EH (cell line): ENCODE measurements around the gene DUSP5.
"Not testable (repeated sequence)": the region's sequence is repeated elsewhere in the genome, so short reads cannot be mapped to it uniquely, and the experiment has no call there.

Experiments
- DNase-seq: peaks from one replicate; pipeline ENCODE4 v3.0.0-alpha.2; 2015; ENCODE audit warnings: low read depth

The DUSP5 gene, protein sequence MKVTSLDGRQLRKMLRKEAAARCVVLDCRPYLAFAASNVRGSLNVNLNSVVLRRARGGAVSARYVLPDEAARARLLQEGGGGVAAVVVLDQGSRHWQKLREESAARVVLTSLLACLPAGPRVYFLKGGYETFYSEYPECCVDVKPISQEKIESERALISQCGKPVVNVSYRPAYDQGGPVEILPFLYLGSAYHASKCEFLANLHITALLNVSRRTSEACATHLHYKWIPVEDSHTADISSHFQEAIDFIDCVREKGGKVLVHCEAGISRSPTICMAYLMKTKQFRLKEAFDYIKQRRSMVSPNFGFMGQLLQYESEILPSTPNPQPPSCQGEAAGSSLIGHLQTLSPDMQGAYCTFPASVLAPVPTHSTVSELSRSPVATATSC

DNA sequence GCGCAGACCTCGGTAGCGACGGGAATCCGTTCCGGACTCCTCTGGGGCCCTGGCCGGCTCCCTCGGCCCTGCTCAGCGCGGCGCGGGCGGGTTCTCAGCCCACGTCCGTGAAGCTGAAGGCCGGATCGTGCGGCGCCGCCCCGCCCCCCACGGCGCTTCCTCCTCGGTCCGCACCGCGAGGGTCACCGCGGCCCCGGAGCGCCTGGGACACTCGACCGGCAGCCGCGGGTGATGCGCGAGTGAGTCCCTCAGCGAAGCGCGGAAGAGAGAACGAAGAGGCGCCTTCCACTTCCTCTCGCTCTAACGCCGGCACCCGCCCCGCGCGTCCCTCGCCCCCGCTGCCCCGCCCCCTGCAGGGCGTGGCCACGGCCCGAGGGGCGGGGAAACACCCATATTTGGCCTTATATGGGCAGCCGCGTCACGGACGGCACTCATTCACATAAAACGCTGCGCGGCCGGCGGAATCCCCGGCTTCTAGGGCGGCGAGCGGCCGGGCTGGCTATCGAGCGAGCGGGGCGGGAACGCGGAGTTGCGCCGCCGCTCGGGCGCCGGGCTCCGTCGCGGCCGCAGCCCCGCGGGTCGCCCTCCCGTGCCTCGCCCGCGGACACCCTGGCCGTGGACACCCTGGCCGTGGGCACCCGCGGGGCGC lies at the start of gene DUSP5:
DUSP5 (plus strand) TSS at position 470 of the 649 bp plus-strand sequence. CDS start 215 bp downstream, outside the sequence.
- DNase-seq, result peak; percentile 95

DNA sequence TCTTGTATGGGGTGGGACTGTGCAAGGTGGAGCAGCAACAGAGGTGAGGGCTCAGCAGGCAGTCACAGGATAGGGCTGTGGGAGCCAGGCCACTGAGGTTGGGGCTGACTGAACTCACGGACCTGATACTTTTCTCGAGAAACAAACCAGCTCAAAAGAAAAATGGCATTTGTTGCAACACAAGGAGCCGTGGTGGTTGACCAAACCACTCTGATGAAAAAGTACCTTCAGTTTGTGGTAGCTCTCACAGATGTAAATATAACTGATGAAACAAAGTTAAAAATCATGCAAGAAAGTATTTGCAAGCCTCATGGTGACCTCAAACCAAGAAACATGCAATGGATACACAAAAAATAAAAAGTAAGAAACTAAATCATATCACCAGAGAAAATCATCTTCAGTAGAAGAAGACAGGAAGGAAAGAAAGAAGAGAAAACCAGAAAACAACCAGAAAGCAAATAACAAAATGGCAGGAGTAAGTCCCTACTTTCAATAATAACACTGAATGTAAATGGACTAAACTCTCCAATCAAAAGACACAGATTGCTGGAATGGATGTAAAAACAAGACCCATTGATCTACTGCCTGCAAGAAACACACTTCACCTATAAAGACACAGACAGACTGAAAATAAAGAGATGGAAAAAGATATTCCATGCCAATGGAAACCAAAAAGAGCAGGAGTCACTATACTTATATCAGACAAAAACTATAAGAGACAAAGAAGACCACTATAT lies 48.9 kb upstream of the DUSP5 start:
- DNase-seq, result no peak

DNA sequence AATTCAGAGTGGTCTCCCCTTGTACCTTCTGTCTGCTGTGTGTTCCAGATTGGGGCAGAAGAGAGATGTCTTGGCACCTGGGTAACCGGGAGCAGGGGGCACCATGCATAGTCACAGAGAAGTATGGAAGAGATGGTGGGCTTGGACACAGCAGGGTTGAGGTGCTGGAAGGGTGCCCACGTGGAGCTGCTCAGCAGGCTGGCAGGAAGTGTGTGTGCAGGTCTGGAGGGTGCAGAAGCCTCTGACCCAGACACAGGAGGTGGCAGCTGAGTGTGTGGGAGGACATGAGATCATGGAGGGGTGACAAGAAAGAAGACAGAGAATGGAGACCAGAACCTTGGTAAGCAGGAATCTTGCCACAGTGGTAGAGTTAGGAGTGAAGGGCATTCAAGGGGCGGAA lies 42.3 kb upstream of the DUSP5 start:
- no peak for DNase-seq

DNA sequence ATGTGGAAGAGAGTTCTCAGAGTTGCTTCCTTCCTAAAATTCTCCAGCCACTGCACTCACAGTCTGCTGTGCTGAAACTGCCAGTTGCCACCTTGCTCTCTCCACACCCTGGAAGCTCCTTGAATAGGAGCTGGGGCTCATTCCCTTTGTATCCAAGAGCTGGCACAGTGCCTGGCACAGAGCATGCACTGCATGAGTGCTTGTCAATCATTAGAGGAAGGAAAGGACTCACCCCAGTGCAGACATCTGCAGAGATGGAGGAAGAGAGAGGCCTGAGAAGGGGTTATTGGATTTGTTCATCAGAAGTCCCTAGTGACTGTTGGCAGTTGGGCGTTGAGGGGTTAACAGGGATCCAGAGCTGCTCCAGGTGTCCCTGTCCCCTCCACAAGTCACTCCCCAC lies 41.7 kb upstream of the DUSP5 start:
- no peak for DNase-seq

DNA sequence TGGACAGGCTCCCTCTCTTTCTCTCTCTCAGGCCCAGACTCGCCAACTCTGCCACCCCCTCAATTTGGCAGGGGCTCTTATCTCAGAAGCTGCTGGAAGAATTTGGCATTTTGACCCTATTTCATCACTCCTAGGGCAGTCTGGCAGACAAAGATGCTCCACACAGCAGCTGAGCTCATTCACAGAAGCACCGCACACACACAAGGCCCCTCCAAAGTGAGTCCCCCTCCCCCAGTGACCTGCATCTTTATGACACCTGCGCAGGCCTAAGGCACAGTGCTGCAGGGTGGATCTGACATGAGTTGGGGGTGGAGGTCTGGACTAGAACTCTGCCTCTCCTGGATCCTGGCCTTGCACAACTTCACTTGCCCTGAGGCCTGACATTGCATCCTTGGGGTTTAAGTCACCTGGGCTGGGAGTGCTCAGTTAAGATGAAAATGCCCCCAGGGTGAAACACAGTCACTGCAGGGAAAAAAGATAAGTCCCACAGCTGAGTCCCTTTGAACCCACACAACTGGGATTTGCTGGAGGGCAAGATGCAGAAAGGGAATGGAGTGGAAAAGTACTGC lies 41.1 kb upstream of the DUSP5 start:
- peak; percentile 52 for DNase-seq

DNA sequence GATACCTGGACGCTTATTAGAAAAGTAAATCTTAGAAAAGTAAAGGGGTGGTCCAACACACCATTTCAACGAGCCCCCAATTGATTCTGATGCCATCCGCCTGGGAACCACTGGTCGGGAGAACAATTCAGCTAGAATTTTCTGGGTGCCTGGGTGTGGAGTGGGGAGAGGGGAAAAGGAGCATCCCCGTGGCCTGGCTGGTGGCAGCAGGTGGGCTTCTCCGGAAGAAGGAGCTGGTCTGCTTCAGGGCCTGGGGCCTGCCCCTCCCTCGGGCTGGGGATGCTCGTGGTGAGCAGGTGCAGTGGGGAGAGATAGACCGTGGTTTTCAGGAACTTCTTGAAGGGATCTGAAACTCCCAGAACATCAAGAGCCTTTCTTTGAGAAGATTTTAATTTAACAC lies 39.9 kb upstream of the DUSP5 start:
- DNase-seq, result no peak

DNA sequence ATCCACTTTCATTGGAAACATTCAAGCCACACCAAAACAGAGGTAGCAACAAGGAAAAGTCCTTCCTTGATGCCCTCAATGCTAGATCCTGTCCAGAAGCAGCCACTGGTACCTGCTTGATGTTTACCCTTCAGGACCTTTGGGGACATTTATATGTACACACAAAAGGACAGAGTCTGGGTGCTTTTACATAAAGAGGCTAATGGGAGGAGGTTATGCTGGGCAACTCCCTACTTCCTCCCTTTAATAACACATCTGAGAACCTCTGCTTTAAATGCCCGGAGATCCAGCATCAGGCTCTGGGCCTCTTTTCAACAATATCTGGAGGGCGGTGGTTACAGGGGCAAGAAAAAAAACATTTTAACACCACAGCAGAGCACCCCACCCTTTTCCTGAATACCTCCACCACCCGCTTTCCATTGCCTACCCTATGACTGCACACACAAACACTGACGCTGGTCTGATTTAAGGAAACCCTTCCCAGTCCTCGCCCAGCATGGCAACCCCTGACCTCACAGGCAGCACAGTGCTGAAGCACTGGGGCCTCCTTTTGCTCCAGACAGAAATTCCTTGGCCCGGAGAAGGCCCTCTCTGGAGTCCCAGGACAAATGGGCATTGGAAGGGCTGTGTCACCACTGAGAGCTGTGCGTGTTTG lies 39.3 kb upstream of the DUSP5 start:
- DNase-seq, result no peak

DNA sequence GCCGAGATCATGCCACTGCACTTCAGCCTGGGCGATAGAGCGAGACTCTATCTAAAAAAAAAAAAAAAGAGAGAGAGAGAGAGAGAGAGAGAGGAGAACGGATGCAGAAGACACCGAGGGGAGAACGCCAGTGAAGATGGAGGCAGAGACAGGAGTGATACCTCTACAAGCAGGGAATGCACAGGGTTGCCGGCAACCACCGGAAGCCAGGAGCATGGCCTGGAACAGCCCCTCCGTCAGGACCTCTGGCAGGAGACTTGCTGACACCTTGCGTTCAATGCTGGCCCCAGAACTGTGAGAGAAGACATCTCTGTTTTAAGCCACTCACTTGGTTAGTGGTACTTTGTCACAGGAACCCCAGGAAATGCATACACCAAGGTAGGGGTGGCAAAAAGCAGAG lies 38.1 kb upstream of the DUSP5 start:
- no peak for DNase-seq

DNA sequence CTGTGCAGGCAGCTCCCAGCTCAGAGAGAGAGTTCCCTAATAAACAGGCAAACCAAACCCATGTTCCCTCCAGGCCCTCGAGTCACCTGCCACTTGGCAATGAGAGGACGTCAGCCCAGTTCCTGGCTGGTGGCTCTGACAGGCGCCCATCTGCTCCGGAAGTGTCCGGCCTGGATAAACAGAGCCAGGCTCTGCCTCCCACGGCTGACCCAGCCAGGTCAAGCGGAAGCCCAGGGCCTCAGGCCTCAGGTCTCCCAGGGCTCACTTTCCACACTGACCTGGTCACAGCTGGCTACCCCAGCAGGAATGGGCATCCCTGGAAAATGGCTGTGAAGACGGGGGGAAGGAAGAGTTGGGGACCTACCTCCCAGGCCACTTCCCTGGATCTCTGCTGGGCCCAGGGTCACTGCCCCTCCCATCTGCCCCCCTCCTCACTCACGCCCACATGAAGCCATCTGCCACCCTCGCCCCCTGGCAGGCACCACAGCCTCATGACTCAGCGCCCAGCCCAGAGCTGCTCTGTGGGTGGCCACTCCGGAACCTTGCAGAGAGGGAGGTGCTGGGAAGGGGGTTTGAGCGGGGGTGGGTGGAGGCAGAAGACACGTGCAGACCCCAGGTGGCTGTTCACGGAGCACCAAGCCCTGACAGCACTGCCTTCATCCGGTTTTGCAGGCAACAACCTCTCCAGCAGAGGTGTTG lies 37.4 kb upstream of the DUSP5 start:
- peak; percentile 46 for DNase-seq

DNA sequence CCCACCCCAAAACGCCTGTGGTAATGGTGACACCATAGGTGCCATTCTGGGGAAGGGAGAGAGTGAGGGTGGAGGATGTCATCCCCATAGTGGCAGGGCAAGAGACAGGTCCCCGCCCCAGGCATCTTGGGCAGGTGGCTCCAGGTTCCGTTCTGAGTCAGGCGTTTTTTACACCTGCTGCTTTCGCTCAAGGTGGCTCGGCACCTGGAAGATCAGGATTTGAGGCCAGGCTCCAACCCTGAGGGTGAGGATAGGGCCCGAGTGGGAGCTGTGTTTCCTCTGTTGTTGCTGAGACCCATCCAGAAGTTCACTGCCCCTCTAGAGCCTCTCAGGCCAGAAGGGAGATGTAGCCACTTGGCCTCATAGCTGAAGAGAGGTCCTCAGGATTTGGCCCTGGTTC lies 36.6 kb upstream of the DUSP5 start:
- no peak for DNase-seq

DNA sequence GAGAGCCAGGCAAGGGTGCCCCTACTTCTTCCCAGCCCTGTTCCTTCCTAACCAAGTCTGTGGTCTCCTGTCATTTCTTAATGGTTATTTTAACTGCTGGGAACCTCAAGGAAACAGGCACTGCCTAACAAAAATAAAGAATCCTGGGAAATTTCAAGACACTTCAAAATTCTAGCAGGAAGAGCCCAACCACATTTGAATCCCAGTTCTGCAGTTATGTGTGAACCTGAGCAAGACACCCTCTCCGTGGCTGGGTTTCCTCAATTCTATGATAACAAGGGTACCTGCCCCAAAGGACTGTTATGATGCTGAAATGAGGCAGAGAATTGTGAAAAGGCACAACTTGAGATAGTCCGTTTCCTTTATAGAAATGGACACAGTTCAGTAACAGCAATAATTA lies 36.2 kb upstream of the DUSP5 start:
- peak; percentile 47 for DNase-seq

DNA sequence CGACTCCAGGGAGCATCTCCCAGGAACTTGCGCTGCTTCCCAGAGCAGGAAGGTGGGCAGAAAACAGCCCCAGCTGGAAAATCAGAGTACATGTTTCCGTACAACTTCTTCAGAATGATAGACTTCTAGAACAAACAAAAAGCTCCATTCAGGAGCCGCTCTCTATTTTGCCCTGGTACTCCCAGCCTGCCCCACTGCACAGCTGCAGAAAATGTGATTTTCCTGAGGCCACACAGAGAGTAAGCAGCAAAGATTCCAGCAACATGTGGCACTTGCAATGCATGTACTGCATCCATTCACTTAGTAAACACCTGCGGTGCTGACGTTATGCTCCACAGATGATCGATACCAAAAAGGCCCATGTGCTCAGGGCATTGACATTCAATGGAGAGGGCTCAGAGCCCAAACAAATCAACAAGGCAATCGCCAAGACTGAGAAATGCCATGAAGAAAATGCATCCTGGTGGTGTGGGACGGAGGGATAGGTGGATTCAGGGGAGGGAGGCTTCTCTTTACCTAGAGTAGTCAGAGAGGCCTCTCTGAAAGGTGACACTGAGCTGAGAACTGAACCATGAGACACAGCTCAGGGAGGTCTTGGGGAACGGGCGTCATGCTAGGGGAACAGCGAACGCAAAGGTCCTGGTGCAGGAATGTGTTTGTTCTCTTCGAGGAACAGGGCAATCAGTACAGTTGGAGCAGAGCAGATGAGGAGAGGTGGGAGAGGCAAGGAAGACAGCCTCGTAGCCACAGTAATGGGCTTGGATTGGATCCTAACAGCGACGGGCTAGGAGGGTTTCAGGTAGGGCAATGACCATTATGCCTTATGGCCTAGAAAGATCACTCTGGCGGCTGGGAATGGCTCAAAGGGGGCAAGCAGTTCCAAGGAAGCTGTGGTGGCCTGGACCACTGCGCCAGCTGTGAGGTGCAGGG lies 35.3 kb upstream of the DUSP5 start:
- DNase-seq, result no peak

DNA sequence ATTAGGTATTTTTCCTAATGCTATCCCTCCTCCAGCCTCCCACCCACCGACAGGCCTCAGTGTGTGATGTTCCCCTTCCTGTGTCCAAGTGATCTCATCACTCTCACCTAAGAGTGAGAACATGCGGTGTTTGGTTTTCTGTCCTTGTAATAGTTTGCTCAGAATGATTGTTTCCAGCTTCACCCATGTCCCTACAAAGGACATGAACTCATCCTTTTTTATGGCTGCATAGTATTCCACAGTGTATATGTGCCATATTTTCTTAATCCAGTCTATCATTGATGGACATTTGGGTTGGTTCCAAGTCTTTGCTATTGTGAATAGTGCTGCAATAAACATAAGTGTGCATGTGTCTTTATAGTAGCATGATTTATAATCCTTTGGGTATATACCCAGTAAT lies 29.4 kb upstream of the DUSP5 start:
- not testable (repeated sequence) for DNase-seq

DNA sequence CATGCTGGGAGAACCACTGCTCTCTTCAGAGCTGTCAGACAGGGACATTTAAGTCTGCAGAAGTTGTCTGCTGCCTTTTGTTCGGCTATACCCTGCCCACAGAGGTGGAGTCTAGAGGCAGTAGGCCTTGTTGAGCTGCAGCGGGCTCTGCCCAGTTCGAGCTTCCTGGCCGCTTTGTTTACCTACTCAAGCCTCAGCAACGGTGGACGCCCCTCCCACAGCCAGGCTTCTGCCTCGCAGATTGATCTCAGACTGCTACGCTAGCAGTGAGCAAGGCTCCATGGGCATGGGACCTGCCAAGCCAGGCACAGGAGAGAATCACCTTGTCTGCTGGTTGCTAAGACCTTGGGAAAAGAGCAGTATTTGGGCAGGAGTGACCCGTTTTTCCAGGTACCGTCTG lies 27.2 kb upstream of the DUSP5 start:
- DNase-seq, result not testable (repeated sequence)

DNA sequence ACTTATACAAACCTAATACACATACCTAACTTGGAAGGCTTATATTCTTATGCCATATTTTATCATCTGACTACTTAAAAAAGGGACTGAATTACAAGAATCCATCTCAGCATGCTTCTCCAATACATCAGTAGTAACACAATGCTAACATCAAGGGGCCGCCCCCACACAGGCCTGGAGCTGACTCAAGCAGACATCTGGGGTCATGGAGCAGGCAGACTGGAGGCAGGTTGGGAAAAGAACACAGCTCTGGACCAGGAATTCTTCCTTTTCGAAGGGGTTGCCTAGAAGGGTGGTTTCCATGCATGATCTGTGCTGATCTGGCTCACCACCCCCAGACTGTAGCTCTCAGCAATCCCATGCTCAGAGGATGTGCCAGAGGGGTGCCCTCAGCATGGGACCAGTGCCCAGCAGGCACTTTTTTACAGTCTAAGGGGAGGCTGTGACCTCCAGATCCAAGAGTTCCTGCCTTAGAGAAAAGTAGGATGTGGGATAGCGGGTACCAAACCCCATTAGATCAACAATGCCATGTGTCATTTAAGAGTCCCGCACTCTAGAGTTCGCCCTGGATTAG lies 26.1 kb upstream of the DUSP5 start:
- peak; percentile 69 for DNase-seq

DNA sequence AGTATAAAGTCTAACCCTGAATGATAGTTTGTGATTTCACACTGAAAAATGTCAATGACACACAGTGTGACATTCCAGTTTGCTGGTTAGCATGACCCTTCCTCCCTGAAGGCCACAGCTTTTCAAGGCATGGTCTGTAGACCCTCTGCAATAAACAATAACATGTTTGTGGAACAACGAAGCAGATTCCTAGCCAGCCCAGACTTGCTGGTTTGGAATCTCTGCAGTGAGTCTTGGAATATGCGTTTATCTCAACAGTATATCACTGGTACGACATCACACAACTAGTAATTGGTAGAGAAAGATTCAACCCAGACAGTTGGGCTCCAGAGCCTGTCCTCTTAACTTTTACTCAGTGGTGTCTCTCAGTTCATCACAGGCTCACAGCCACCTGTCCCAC lies 23.7 kb upstream of the DUSP5 start:
- no peak for DNase-seq

DNA sequence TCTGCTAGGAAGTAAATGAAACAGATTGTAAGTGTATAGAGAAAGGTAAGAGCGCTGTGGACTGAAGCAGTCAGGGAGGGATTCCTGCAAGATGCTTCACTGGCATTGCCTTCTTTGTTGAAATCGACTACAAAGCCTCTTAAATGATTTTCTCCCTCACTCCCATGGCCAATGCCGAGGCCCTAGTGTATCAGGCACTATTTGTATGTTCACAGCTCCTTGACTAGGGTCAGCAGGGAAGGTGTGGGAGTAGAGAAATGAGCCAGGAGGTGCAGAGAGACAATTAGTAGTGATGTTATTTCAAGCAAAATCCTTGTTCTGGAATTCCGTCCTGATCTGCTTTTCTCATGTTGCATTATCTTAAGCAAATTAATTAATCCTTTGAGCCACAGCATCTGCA lies 22.9 kb upstream of the DUSP5 start:
- DNase-seq, result no peak

DNA sequence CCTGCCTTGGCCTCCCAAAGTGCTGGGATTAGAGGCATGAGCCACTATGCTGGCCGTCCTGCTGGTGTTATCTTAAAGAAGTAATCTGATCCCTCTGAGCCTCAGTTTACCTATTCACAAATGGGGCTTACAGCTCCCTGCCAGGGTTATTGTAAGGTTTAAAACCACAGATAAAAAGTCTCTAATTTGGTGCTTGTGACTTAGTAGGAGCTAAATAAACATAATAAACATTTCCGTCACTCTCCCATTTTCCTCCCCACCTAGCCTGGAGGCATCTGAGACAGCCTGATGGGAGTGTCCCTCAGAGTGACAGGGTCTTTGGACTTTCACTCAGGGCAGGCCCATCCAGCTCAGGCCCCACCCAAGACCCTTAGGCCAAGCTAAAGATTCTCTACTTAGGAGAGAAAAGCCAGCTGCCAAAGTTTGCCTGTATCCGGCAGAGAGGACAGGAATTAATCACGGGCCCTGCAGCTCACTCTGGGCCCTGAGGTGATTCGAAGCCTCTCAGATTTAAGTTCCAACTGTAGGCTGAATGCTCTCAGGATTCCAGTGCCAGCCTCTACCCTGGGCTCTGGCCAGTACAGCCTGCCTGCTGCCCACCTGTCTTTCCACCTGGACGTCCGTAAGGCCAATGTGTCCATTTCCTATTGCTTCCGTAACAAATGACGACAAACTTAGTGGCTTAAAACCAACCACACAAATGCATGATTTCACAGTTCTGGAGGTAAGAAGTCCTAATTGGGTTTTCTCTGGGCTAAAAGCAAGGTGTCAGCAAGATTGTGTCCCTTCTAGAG lies 21.8 kb upstream of the DUSP5 start:
- DNase-seq, result no peak

DNA sequence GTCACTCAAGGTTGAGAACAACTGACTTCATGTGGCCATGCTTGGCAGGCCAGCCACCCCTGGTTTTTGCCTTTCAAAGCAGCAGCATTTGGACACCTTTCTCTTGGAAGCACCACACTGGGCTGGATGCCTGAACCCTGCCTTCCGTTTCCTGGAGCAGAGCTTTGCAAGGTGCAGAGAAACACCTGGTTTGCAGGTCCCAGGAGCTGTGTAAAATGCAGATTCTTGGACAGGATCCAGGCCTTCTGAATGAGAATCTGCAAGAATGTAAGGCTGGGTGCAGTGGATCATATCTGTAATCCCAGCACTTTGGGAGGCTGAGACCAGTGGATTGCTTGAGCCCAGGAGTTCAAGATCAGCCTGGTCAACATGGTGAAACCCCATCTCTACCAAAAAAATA lies 18.0 kb upstream of the DUSP5 start:
- no peak for DNase-seq
